ENCODE measurements around the gene SEC24D. TPM values are rescaled to one million over a fixed set of nuclear protein-coding genes. Genes with fewer than 3 reads are reported as not detected.
"Not testable (repeated sequence)": the region's sequence is repeated elsewhere in the genome, so short reads cannot be mapped to it uniquely, and the experiment has no call there.

Gene SEC24D, protein sequence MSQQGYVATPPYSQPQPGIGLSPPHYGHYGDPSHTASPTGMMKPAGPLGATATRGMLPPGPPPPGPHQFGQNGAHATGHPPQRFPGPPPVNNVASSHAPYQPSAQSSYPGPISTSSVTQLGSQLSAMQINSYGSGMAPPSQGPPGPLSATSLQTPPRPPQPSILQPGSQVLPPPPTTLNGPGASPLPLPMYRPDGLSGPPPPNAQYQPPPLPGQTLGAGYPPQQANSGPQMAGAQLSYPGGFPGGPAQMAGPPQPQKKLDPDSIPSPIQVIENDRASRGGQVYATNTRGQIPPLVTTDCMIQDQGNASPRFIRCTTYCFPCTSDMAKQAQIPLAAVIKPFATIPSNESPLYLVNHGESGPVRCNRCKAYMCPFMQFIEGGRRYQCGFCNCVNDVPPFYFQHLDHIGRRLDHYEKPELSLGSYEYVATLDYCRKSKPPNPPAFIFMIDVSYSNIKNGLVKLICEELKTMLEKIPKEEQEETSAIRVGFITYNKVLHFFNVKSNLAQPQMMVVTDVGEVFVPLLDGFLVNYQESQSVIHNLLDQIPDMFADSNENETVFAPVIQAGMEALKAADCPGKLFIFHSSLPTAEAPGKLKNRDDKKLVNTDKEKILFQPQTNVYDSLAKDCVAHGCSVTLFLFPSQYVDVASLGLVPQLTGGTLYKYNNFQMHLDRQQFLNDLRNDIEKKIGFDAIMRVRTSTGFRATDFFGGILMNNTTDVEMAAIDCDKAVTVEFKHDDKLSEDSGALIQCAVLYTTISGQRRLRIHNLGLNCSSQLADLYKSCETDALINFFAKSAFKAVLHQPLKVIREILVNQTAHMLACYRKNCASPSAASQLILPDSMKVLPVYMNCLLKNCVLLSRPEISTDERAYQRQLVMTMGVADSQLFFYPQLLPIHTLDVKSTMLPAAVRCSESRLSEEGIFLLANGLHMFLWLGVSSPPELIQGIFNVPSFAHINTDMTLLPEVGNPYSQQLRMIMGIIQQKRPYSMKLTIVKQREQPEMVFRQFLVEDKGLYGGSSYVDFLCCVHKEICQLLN
- total RNA-seq = 90.6 TPM

- DNase-seq (ENCODE audit: low spot score) = peak; percentile 87
Measured at GRCh38 chr4:118835571-118836300, at the start of gene SEC24D. Gene SEC24D (minus strand): TSS chr4:118836126. CDS start chr4:118833696, 2,430 bp downstream.

- no peak for DNase-seq (ENCODE audit: low spot score)
Measured at GRCh38 chr4:118884716-118885115, 48.8 kb upstream of the SEC24D start.

DNA sequence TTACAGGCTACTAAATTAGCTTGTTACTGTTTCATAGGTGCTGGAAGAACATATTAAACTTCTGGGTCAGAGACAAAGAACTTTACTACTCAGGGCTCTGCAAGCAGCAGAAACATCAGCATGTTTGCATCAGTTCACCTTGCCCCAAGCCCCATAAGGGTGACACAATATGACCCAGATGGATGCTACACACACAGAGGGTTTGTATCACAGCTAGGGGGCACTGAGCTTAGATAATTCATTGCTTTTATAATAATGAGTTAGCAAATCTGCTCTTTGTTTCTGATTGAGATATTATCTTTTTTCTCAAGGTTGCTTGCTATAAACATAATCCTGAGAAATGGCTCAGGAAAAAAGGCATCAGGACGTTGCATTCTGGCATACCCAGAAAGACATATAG is 47.9 kb upstream of the SEC24D start:
- no peak for DNase-seq (ENCODE audit: low spot score)

DNA sequence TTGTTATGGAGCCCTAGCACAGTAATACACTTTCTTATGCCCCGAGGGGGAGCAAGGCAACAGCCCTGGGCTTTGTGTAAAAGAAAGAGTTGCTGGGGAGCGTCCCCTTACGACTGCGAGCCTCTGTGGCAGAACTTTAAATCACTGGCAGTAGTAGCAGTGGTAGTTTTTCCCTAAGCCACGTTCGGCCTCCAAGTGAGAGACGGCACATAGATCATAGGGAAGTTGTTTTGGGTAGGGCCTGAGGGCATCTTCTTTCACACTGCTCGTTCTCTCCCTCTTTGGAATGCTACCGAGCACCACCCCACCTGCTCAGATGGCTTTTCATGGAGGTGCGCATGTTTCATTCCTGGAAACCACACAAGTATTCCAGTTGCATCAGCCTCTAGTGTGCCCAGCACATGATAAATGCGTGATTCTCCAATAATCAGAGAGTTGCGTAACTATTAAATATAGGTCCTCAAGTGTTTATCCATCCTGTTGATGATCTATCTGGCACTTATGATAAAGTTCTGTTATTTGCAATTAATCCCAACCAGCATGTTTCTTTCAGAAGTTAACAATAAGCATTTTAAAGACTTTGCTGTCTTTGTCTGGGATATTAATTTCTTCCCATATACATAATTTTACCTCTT is 45.7 kb upstream of the SEC24D start:
- DNase-seq (ENCODE audit: low spot score) = no peak

GRCh38 chr4:118879409-118879808 is 43.5 kb upstream of the SEC24D start:
- DNase-seq (ENCODE audit: low spot score) = no peak

DNA sequence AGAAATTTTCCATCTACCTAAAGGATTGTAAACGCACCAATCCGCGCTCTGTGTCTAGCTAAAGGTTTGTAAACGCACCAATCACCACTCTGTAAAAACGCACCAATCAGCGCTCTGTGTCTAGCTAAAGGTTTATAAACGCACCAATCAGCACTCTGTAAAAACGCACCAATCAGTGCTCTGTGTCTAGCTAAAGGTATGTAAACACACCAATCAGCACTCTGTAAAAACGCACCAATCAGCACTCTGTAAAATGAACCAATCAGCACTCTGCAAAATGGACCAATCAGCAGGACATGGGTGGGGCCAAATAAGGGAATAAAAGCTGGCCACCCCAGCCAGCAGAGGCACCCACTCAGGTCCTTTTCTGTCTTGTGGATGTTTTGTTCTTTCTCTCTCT is 42.6 kb upstream of the SEC24D start:
- not testable (repeated sequence) for DNase-seq (ENCODE audit: low spot score)

DNA sequence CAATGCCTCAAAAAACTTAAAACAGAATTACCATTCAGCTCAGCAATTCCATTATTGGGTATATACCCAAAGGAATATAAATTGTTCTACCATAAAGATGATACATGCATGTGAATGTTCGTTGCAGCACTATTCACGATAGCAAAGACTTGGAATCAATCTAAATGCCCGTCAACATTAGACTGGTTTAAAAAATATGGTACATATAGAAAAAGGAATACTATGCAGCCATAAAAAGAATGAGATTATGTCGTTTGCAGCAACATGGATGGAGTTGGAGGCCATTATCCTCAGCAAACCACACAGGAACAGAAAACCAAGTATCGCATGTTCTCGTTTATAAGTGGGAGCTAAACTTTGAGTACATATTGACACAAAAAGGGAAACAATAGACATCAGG is 41.9 kb upstream of the SEC24D start:
- no peak for DNase-seq (ENCODE audit: low spot score)

DNA sequence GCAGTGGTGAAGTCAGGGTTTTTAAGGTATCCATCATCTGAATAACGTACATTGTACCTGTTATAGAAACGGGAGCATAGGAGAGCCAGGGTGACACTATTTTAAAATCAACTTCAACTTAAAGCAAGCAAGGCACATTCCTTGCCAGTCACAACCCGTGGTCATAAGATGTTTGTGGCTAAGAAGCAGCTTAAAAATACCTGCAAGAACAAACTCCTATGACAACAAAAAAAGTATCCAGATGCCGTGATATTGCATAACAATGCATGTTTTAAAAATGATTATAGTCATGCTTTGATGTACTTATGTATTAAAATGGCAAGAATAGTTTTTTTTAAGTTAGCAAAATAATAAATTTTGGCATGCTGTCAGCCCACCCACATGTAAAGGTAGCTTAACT is 36.3 kb upstream of the SEC24D start:
- DNase-seq (ENCODE audit: low spot score) = no peak

- DNase-seq (ENCODE audit: low spot score) = no peak
Measured at GRCh38 chr4:118869808-118870342, 33.9 kb upstream of the SEC24D start.

DNA sequence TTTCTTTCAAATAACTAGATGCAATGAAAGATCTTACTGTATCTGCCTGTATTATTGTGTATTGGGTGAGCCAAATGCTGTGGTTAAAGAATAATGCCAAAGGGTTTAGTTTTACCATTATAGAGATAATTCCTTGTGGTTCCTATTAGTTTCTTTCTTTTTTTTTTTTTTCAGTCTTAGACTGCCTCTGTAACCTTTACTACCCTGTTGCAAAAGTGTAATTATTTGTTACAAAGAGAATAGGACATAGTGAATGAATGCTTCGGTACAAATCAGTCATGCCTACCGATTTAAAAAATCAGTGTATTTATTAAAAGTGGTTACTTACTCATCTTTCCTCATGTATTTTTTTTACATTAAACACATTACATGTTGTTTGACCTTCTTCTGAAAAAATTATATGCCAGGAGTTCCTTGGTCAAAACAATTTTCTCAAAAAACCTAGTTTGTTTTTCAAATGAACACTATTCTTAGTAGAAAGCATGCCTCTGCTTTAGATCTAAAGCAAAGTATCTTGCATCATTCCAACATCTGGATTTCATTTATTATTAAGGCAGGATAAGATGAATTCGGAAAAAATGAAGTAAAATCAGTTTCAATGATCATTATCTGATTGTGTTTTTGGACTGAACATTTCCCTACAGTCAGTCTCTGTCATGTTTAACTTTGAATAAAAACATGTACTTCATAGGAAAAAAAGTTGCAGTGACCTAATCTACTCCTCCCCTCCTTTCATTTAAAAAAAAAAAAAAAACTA is 31.6 kb upstream of the SEC24D start:
- DNase-seq (ENCODE audit: low spot score) = no peak

- no peak for DNase-seq (ENCODE audit: low spot score)
Measured at GRCh38 chr4:118866442-118866841, 30.5 kb upstream of the SEC24D start.

DNA sequence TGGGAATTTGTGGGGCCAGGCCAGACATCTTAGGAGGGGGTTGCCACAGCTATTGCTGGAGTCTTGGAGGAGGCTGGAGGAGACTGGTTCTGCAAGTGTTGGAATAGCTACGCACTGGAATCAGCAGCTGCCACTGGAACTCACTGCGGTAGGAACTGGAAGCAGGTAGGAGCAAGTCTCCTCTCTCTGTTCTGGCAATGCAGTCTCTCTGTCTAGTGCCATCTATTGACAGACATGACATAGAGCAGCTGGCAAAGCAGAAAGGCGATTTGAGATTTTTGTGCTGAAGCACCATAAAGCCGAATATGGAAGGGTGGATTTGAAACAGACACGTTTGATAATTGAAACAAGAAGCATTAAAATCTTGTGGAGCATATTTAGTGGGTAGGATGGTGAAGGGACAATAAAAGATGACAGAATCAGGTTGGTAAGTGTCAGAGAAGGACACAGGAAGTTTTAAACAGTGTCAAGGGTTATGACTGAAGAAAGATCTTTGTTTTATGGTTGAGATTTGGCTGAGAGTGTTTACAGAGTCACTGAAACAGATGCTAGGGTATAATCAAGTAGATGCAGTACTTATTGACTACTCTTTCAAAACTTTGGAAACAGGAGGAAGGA is 29.3 kb upstream of the SEC24D start:
- peak; percentile 43 for DNase-seq (ENCODE audit: low spot score)

DNA sequence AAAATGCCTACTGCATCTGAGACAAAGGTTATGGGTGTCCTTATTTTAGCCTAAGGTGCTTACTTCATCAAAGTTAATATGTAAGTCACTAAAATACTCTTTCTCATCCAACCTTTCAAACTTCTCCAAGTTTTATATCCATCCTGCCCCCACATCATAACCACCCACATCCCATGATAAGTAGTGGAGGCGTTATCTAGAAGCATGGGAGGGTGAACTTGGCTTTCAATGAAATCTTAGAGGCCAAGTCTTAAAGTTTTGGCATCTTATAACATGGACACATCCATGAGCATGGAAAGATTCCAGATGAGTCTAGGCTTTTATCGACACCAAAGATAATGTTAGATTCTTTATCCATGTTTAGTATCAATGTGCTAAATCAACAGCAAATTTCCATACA is 22.9 kb upstream of the SEC24D start:
- no peak for DNase-seq (ENCODE audit: low spot score)

GRCh38 chr4:118857760-118858159 is 21.8 kb upstream of the SEC24D start:
- DNase-seq (ENCODE audit: low spot score) = no peak

DNA sequence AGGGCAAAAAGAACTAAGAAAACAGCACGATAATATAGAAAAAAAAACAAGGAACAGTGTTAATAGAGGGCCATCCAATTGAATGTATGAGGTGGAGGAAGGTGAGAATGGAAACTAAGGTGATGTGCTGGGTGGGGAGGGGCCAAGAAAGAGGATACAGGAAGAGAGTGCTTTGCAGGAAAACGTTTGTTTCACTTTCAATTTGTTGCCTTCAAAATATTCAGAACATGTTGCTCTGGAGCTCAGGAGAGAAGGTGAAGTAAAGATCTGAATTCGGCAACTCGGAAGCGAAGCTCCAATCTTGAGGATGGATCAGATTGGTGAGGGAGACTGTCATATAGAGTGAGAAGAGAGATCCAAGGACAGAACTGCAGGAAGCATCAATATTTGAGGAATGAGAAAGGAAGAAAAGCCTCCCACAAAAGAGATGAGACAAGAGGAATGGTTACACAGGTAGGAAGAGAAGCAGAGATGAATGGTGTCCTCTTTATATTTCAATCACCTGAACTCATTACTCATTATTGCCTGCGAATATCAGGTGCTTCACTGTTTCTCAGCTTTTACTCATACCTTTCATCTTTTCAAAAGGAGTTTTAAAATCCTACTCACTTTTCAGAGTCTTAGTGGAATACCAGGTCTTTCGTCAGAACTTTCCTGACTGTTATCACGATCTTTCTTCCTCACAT is 14.7 kb upstream of the SEC24D start:
- peak; percentile 14 for DNase-seq (ENCODE audit: low spot score)

DNA sequence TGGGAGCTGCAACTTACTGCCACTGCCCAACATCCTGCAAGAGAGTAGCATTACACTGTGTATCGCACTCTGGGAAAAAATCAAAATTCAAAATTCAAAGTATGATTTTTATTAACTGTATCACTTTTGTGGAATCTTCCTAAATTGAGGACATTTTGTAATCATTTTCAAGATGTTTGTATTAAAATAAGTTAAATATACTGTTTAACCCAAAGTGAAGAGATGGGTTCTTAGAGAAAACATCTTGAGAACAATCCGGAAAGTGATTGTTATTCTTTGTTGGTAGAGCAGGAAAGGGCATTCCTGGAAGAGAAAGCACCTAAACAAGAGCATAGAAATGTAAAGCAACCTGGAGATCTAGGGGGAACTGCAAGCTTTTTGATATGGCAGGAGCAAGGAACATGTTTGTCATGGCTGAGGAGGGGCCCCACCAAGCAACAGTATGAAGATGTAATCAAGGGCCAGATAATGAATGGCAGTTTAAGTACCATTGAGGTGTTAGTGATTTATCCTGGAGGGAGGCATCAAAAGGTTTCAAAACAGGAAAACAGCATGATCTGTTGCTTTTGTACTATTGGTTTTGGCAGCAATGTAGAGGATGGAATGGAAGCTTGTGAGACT is 14.1 kb upstream of the SEC24D start:
- no peak for DNase-seq (ENCODE audit: low spot score)

DNA sequence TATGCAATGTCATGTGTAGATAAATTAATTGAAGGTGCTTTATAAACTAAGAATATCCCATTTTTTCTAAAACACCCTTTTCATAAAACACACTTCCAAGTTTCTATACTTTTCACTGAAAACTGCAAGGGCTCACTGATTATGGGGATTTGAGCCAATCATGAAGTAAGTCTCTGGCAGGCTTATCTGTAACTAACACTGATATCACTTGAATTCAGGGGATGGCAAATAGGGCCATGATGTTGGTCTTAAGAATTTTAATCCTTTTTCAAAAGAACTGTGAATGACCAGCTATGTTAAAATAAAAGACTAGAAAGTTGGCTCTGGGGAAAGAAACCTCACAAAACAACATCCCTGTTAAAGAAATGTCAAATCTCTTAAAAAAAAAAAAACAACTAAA is 13.0 kb upstream of the SEC24D start:
- no peak for DNase-seq (ENCODE audit: low spot score)

DNA sequence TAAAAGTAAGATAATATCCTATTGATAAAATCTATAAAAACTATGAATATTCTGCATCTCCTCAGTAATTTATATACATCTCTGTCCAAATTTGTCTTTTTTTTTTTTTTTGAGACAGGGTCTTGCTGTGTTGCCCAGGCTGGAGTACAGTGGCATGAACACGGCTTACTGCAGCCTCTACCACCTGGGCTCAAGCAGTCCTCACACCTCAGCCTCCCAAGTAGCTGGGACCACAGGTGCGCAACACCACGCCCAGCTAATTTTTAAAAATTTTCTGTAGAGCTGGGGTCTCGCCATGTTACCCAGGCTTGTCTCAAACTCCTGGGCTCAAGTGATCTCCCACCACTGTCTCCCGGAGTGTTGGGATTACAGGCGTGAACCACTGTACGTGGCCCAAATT is 12.3 kb upstream of the SEC24D start:
- no peak for DNase-seq (ENCODE audit: low spot score)

DNA sequence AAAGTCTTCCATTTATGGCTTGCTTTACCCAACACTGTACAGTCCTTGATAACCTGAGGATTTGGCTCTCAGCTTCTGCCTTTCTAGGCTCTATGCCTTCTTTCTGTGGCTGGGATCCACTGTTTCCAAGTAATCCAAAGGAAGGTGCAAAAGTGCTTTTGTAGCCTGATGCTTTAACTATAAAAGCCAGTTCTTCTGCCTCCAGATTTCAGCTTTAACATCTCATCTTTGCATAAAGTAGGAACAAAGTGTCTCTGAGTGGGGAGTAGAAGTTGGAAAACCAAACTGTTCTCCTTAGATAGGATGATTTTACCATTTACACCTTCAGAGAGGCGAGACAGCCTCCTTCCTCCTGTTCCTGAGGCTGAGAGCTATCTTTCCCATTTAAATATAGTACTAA is 11.1 kb upstream of the SEC24D start:
- DNase-seq (ENCODE audit: low spot score) = no peak
